Choroid plexus epithelial cell (primary cell): ENCODE data around the gene PRKG2.
A peak's percentile ranks its signal among the peaks of the same experiment; 100 is the strongest.

ENCODE experiments used
- DNase-seq: peaks from one replicate; pipeline ENCODE4 v3.0.0-alpha.2; 2010; ENCODE audit warnings: low read depth
- H3K4me3 ChIP-seq: 2 replicates; pipeline ENCODE4 v1.5.1; 2011; ENCODE audit warnings: low read depth, mild to moderate bottlenecking, control low read depth, low read length, moderate library complexity
- TF ChIP-seq, protein P1 (sequence below): conservative IDR thresholded peaks from 2 replicates; pipeline ENCODE4 v1.5.1; 2011; ENCODE audit warnings: low read depth, mild to moderate bottlenecking, control low read depth, inconsistent platforms, low read length, moderate library complexity

PRKG2 gene

DNA sequence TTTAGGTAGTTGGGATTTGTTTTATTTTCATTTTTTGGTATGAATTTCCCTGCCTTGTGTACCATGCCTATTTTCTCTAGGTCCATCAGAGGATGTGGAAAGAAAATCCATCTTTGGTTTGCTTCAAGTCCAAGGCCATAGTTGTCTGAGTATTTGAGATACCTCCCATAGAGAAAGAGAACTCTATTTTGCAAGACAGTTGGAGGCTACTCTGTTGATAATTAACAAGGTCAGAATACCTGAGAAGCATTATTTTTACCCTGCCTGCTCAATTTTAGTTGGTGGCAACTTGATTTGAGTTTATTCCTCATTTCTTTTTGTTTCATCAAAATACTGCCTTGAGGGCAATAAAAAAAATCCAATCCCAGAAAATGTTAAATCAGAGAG, 153.7 kb downstream of the PRKG2 start:
- TF ChIP-seq, protein P1, sequence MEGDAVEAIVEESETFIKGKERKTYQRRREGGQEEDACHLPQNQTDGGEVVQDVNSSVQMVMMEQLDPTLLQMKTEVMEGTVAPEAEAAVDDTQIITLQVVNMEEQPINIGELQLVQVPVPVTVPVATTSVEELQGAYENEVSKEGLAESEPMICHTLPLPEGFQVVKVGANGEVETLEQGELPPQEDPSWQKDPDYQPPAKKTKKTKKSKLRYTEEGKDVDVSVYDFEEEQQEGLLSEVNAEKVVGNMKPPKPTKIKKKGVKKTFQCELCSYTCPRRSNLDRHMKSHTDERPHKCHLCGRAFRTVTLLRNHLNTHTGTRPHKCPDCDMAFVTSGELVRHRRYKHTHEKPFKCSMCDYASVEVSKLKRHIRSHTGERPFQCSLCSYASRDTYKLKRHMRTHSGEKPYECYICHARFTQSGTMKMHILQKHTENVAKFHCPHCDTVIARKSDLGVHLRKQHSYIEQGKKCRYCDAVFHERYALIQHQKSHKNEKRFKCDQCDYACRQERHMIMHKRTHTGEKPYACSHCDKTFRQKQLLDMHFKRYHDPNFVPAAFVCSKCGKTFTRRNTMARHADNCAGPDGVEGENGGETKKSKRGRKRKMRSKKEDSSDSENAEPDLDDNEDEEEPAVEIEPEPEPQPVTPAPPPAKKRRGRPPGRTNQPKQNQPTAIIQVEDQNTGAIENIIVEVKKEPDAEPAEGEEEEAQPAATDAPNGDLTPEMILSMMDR = no peak

DNA sequence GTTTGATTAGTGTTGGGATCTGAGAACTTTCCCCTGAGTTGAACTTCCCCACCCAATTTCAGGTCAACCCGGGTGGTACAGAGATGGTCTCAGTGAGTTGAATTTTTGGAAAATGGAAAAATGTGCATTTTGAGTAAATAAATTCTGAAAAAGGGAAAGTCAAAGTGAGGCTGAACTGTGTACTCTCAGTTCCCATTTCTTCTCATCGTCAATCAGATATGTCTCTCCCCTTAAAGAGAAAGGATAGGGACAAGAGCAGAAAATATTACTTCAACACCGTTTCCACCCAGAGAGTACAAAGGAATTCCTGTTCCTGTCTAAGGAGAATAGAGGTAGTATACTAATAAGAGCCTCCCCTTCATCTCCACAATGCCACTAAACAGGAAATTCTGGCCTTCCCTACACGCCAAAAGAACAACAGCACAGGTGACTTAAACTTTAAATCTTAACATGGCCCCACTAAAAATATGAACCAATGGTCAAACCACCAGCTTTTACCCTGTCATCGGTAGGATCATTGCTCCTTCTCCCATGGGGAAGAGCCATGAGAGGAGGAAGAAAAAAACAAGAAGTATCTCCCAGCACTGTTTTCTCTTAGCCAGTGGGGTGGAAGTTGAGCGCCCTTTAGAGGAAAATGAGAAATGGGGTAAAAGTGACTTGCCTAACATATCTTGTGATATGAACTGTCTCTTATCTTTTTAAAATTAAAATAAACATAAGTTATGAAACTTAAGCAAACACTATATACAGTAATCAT, 154.3 kb downstream of the PRKG2 start:
- TF ChIP-seq, protein P1 = no peak
- no peak for DNase-seq
- H3K4me3 ChIP-seq = no peak overlapping the region

More for the DNA sequence above, 153.7 kb downstream of the PRKG2 start:
- DNase-seq = no peak
- no peak overlapping the region for H3K4me3 ChIP-seq

DNA sequence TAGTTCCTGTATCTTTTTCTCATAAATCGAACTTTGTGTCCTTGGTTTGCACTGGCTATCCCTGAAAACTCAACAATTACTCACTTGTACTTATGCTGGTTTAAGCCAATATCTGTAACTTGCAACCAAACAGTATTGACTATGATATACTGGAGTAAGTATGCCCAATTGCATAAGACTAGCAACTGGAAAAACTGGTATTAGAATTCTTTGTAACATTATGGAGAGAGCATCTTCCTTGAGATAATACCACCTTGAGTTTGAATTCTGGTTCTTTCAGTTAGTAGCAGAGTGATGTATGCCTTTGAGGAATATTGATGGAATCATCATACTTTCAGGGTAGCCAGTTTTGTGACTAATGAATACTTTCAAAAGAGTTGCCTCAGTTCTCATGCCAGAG, 156.4 kb downstream of the PRKG2 start:
- no peak overlapping the region for H3K4me3 ChIP-seq
- TF ChIP-seq, protein P1 = no peak
- DNase-seq = no peak

GRCh38 chr4:81052119-81053068, 162.6 kb downstream of the PRKG2 start:
- DNase-seq = peak; percentile 74
- no peak overlapping the region for H3K4me3 ChIP-seq
- TF ChIP-seq, protein P1 = peak; percentile 87

DNA sequence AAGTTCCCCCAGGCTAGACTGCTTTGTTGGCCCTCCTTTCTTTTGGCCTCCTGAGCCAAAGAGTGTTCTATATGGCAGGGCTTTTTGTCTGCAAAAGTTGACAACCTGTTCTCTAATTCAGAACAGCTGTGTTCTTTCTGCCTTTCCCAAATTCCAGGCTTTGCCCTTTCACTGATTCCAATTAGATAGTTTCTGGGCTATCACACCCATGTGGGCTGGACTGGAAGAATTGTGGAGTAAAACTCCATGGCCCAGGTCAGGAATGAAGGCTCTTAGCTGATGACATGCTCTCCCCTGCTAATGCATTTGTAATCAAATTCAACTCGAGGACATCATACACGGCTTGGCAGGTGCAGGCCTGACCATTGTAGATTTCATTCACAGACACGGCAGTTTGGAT, 165.1 kb downstream of the PRKG2 start:
- no peak overlapping the region for H3K4me3 ChIP-seq
- no peak for DNase-seq
- TF ChIP-seq, protein P1 = no peak

GRCh38 chr4:81049330-81049729, 165.7 kb downstream of the PRKG2 start:
- TF ChIP-seq, protein P1 = no peak
- no peak for DNase-seq
- no peak overlapping the region for H3K4me3 ChIP-seq
